WTC11 (cell line): ENCODE data around the gene BLOC1S3. TPM values are rescaled to one million over a fixed set of nuclear protein-coding genes. Genes with fewer than 3 reads are reported as not detected.

Source experiments
- ATAC-seq: fragments of 200-7000 bp; cut with Tn5 transposase; 2 replicates; pipeline ENCODE4 v1.10.0; 2021; ENCODE audit warnings: mild to moderate bottlenecking, moderate library complexity
- CTCF ChIA-PET: fragments of 300-600 bp; sonication (Branson Sonifier 250); formaldehyde crosslinking; loops from one replicate; lab custom pipeline; 2021; ENCODE audit warnings: antibody characterized with exemption; lab: Charles Lee
- POLR2A ChIA-PET: fragments of 350-600 bp; sonication (Branson Sonifier 250); formaldehyde crosslinking; loops from one replicate; lab custom pipeline; 2021; ENCODE audit warnings: antibody characterized with exemption; lab: Charles Lee
- DNase-seq: peaks from one replicate; pipeline ENCODE4 v3.0.0; 2021; ENCODE audit warnings: low spot score
- H3K27ac Mint-ChIP-seq: 2 replicates; pipeline ENCODE4 v1.8.0; 2021; ENCODE audit warnings: mixed read lengths
- H3K27me3 Mint-ChIP-seq: 2 replicates; pipeline ENCODE4 v1.8.0; 2021; ENCODE audit warnings: low read depth, mild to moderate bottlenecking, moderate library complexity, mixed read lengths
- H3K36me3 Mint-ChIP-seq: 2 replicates; pipeline ENCODE4 v1.8.0; 2021; ENCODE audit warnings: mixed read lengths
- H3K4me1 Mint-ChIP-seq: 2 replicates; pipeline ENCODE4 v1.8.0; 2022; ENCODE audit warnings: mixed read lengths
- H3K4me3 Mint-ChIP-seq: 2 replicates; pipeline ENCODE4 v1.8.0; 2021; ENCODE audit warnings: mild to moderate bottlenecking, moderate library complexity, mixed read lengths
- H3K9me3 Mint-ChIP-seq: 2 replicates; pipeline ENCODE4 v1.8.0; 2021; ENCODE audit warnings: mixed read lengths
- CREM ChIP-seq: sonication (generic); formaldehyde crosslinking; IDR thresholded peaks from 2 replicates; pipeline ENCODE4 v1.8.1; 2022; ENCODE audit warnings: mild to moderate bottlenecking, missing genetic modification reagents, moderate library complexity
- ESRRA ChIP-seq: sonication (generic); formaldehyde crosslinking; IDR thresholded peaks from 2 replicates; pipeline ENCODE4 v1.8.1; 2022; ENCODE audit warnings: mild to moderate bottlenecking, missing genetic modification reagents, borderline replicate concordance
- FOXJ3 ChIP-seq: sonication (generic); formaldehyde crosslinking; IDR thresholded peaks from 2 replicates; pipeline ENCODE4 v1.9.0; 2021; ENCODE audit warnings: missing genetic modification reagents, mild to moderate bottlenecking, borderline replicate concordance
- FOXK1 ChIP-seq: sonication (generic); formaldehyde crosslinking; IDR thresholded peaks from 2 replicates; pipeline ENCODE4 v1.8.0; 2022; ENCODE audit warnings: mild to moderate bottlenecking, moderate library complexity, missing genetic modification reagents
- FOXP4 ChIP-seq: sonication (generic); formaldehyde crosslinking; IDR thresholded peaks from 2 replicates; pipeline ENCODE4 v1.8.0; 2022; ENCODE audit warnings: mild to moderate bottlenecking, missing genetic modification reagents
- GTF2I ChIP-seq: fragments of 250-450 bp; sonication (Bioruptor Pico); conservative IDR thresholded peaks from 2 replicates; pipeline ENCODE4 v1.4.0; 2021; ENCODE audit warnings: mild to moderate bottlenecking
- HMGXB4 ChIP-seq: sonication (generic); formaldehyde crosslinking; IDR thresholded peaks from 2 replicates; pipeline ENCODE4 v1.8.1; 2023; ENCODE audit warnings: mild to moderate bottlenecking, moderate library complexity, missing genetic modification reagents
- IRF2 ChIP-seq: sonication (generic); formaldehyde crosslinking; IDR thresholded peaks from 2 replicates; pipeline ENCODE4 v1.8.0; 2022; ENCODE audit warnings: low read depth, missing genetic modification reagents, borderline replicate concordance
- MYBL2 ChIP-seq: sonication (generic); formaldehyde crosslinking; IDR thresholded peaks from 2 replicates; pipeline ENCODE4 v1.8.1; 2023; ENCODE audit warnings: mild to moderate bottlenecking, moderate library complexity, missing genetic modification reagents
- OVOL2 ChIP-seq: fragments of 250-450 bp; sonication (Bioruptor Pico); IDR thresholded peaks from 2 replicates; pipeline ENCODE4 v1.9.0; 2021; ENCODE audit warnings: mild to moderate bottlenecking, borderline replicate concordance
- SMAD4 ChIP-seq: sonication (generic); formaldehyde crosslinking; IDR thresholded peaks from 2 replicates; pipeline ENCODE4 v1.8.0; 2022; ENCODE audit warnings: mild to moderate bottlenecking, missing genetic modification reagents
- TEAD4 ChIP-seq: sonication (generic); formaldehyde crosslinking; IDR thresholded peaks from 2 replicates; pipeline ENCODE4 v1.8.0; 2022; ENCODE audit warnings: mild to moderate bottlenecking, missing genetic modification reagents
- USF2 ChIP-seq: sonication (generic); formaldehyde crosslinking; IDR thresholded peaks from 2 replicates; pipeline ENCODE4 v1.8.1; 2023; ENCODE audit warnings: mild to moderate bottlenecking, missing genetic modification reagents, moderate library complexity
- ZBTB43 ChIP-seq: sonication (generic); formaldehyde crosslinking; IDR thresholded peaks from 2 replicates; pipeline ENCODE4 v1.8.1; 2023; ENCODE audit warnings: mild to moderate bottlenecking, missing genetic modification reagents
- ZNF232 ChIP-seq: sonication (generic); formaldehyde crosslinking; IDR thresholded peaks from 2 replicates; pipeline ENCODE4 v1.8.0; 2022; ENCODE audit warnings: mild to moderate bottlenecking, missing genetic modification reagents
- ZNF281 ChIP-seq: sonication (generic); formaldehyde crosslinking; IDR thresholded peaks from 2 replicates; pipeline ENCODE4 v1.8.0; 2023; ENCODE audit warnings: mild to moderate bottlenecking, missing genetic modification reagents
- ZNF671 ChIP-seq: fragments of 250-450 bp; sonication (Bioruptor Pico); IDR thresholded peaks from 2 replicates; pipeline ENCODE4 v1.8.0; 2021; ENCODE audit warnings: mild to moderate bottlenecking
- total RNA-seq: library from RNA; stranded (reverse); gene quantifications from 3 replicates; pipeline ENCODE4 v1.2.3, GENCODE V29; 2021

The BLOC1S3 gene
- total RNA-seq, 1 experiment from 2014 or later, result 10.0 TPM

- TF ChIP-seq FOXP4 (CRISPR knock-in tag) (no peak), GTF2I (CRISPR knock-in tag) (peak; percentile 48; the same call in 1 of the 2 replicates)
- POLR2A ChIA-PET, result interaction anchor here (0.7 kb wide), 1 partner anchor 150 kb away, joined by 3 read pairs; no protein-coding TSS in a partner anchor
- no peak overlapping the region for H3K4me3 Mint-ChIP-seq
- CTCF ChIA-PET, result interaction anchor here (1.5 kb wide), 1 partner anchor 25 kb away, joined by 4 read pairs; no protein-coding TSS in a partner anchor
- H3K36me3 Mint-ChIP-seq, result no peaks in the 10 kb centered on the region
- DNase-seq (no peak), ATAC-seq (no peak)
- H3K4me1 Mint-ChIP-seq, result 0 out of 2 replicates have a peak, but pooled peaks cover 3% of the 10 kb centered on the region
- H3K9me3 Mint-ChIP-seq, result no peaks in the 10 kb centered on the region
- H3K27ac Mint-ChIP-seq, result no peak overlapping the region
- peaks cover 40% of the 10 kb centered on the region for H3K27me3 Mint-ChIP-seq
Measured at GRCh38 chr19:45223879-45224278, 45.3 kb downstream of the BLOC1S3 start.

GRCh38 chr19:45224645-45225044 is 46.1 kb downstream of the BLOC1S3 start:
- H3K9me3 Mint-ChIP-seq, result no peaks in the 10 kb centered on the region
- 0 out of 2 replicates have a peak, but pooled peaks cover 3% of the 10 kb centered on the region for H3K4me1 Mint-ChIP-seq
- CTCF ChIA-PET, result no interaction called here
- DNase-seq, result no peak
- H3K27ac Mint-ChIP-seq, result no peak overlapping the region
- no peaks in the 10 kb centered on the region for H3K36me3 Mint-ChIP-seq
- H3K4me3 Mint-ChIP-seq, result no peak overlapping the region
- TF ChIP-seq ZNF671 (no peak), CREM (CRISPR knock-in tag) (no peak), TEAD4 (CRISPR knock-in tag) (no peak), USF2 (CRISPR knock-in tag) (no peak), MYBL2 (CRISPR knock-in tag) (no peak), ZBTB43 (CRISPR knock-in tag) (no peak), IRF2 (no peak), ZNF232 (CRISPR knock-in tag) (no peak), HMGXB4 (CRISPR knock-in tag) (no peak), FOXJ3 (CRISPR knock-in tag) (no peak), ESRRA (CRISPR knock-in tag) (no peak), FOXK1 (CRISPR knock-in tag) (no peak), OVOL2 (no peak), ZNF281 (CRISPR knock-in tag) (no peak), SMAD4 (CRISPR knock-in tag) (no peak)
- no peak for ATAC-seq
- POLR2A ChIA-PET, result no interaction called here
- peaks cover 35% of the 10 kb centered on the region for H3K27me3 Mint-ChIP-seq
